Astrocyte (in vitro differentiated cells and primary cell): ENCODE data around the gene TLNRD1.

Source experiments
- CTCF ChIP-seq: IDR thresholded peaks from 2 replicates; pipeline ENCODE4 v1.5.1; 2011; ENCODE audit warnings: low read depth, mild to moderate bottlenecking, inconsistent platforms, low read length, moderate library complexity; ENCODE audit not compliant: insufficient read depth
- EZH2 ChIP-seq: IDR thresholded peaks from 2 replicates; pipeline ENCODE4 v1.6.1; 2012; ENCODE audit warnings: mild to moderate bottlenecking, low read length, inconsistent platforms; ENCODE audit not compliant: insufficient read depth

- TF ChIP-seq CTCF (no peak), EZH2 (no peak)
Measured at GRCh38 chr15:80966431-80967197, 34.1 kb upstream of the TLNRD1 start.
